ENCODE data around the gene CDH23. TPM values are rescaled to one million over a fixed set of nuclear protein-coding genes. Genes with fewer than 3 reads are reported as not detected.

CDH23 gene
- total and polyA plus RNA-seq, 2 experiments from 2014 or later: 0.30 to 1.5 TPM

DNA sequence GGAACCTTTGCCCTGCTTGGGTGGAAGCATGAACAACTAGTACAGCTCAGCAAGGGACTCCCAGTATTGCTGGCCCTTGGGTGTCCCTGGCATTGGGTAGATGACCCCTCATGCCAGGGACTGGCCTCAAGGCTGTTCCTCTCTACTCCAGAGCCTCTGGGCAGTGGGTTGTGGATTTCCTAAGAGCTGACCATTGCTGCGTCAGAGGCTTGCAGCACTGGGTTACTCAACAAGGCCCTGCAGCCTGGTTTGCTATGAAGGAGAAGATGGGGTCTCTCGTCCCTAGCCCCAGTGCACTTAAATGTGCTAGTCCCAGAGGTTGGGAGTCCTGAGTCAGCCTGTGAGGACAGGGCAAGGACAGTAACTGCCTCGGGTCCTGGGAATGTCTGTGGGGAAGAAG lies 374.1 kb downstream of the CDH23 start:
- Histone ChIP-seq H3K36me3 (replicated peaks; ENCODE audit: insufficient read depth, low read depth) (no peaks in the 10 kb centered on the region), H3K9me2 (replicated peaks; ENCODE audit: insufficient read depth) (no peaks in the 10 kb centered on the region), H3K9me3 (ENCODE audit: low read depth) (no peaks in the 10 kb centered on the region), H3K27me3 (no peaks in the 10 kb centered on the region), H3K27ac (peak overlapping the region; percentile 96), H4K20me1 (ENCODE audit: insufficient read depth, poor library complexity, severe bottlenecking) (no peaks in the 10 kb centered on the region), H3K4me3 (no peak overlapping the region), H3K4me1 (ENCODE audit: insufficient read depth) (peaks cover 46% of the 10 kb centered on the region), H3K79me2 (no peaks in the 10 kb centered on the region), H2AFZ (no peak overlapping the region), H3K4me2 (no peak overlapping the region)
- DNase-seq (ENCODE audit: low spot score): no peak
- TF ChIP-seq EZH2 (IDR thresholded peaks at IDR 0.05; ENCODE audit: borderline replicate concordance) (no peak), EZH2phosphoT487 (IDR thresholded peaks at IDR 0.05; ENCODE audit: low read depth, severe bottlenecking, unreplicated experiment) (no peak)
- TF ChIP-seq, protein P1, sequence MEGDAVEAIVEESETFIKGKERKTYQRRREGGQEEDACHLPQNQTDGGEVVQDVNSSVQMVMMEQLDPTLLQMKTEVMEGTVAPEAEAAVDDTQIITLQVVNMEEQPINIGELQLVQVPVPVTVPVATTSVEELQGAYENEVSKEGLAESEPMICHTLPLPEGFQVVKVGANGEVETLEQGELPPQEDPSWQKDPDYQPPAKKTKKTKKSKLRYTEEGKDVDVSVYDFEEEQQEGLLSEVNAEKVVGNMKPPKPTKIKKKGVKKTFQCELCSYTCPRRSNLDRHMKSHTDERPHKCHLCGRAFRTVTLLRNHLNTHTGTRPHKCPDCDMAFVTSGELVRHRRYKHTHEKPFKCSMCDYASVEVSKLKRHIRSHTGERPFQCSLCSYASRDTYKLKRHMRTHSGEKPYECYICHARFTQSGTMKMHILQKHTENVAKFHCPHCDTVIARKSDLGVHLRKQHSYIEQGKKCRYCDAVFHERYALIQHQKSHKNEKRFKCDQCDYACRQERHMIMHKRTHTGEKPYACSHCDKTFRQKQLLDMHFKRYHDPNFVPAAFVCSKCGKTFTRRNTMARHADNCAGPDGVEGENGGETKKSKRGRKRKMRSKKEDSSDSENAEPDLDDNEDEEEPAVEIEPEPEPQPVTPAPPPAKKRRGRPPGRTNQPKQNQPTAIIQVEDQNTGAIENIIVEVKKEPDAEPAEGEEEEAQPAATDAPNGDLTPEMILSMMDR (IDR thresholded peaks at IDR 0.05; ENCODE audit: poor library complexity): no peak
- 86% methylated on average over 3 of the region's 3 CpGs for WGBS (ENCODE audit: low lambda C conversion rate, missing lambda C conversion rate)

DNA sequence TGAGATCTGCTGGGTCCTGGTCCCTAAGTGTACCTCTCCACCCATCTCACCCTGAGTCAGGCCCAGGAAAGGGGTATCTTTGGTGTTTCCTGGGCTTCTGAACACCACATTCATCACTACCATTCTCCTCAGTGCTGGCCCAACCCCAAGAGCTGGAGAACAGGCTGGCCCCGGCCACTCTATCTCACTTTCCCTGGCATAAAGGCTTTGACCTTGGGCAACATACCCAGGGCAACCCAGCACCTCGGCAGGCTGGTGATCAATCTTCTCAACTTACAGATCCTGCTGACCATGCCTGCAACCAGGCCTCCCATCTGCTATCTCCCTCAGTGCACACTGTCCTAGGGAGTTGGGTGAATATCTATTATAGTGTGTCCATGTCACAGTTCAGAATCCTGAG lies 374.5 kb downstream of the CDH23 start:
- TF ChIP-seq, protein P1 (IDR thresholded peaks at IDR 0.05; ENCODE audit: poor library complexity): no peak
- no peak for TF ChIP-seq EZH2phosphoT487 (IDR thresholded peaks at IDR 0.05; ENCODE audit: low read depth, severe bottlenecking, unreplicated experiment)
- no peak overlapping the region for H3K4me2 ChIP-seq
- H3K9me2 ChIP-seq (replicated peaks; ENCODE audit: insufficient read depth): no peaks in the 10 kb centered on the region
- no peak for DNase-seq (ENCODE audit: low spot score)
- no peak overlapping the region for H2AFZ ChIP-seq
- H4K20me1 ChIP-seq (ENCODE audit: insufficient read depth, poor library complexity, severe bottlenecking): no peaks in the 10 kb centered on the region
- no peak overlapping the region for H3K4me3 ChIP-seq
- no peaks in the 10 kb centered on the region for H3K36me3 ChIP-seq (replicated peaks; ENCODE audit: insufficient read depth, low read depth)
- H3K9me3 ChIP-seq (ENCODE audit: low read depth): no peaks in the 10 kb centered on the region
- no peaks in the 10 kb centered on the region for H3K79me2 ChIP-seq
- 90% methylated on average over 2 of the region's 2 CpGs for WGBS (ENCODE audit: low lambda C conversion rate, missing lambda C conversion rate)
- no peak overlapping the region for H3K27ac ChIP-seq
- H3K27me3 ChIP-seq: no peaks in the 10 kb centered on the region
- peaks cover 41% of the 10 kb centered on the region for H3K4me1 ChIP-seq (ENCODE audit: insufficient read depth)

DNA sequence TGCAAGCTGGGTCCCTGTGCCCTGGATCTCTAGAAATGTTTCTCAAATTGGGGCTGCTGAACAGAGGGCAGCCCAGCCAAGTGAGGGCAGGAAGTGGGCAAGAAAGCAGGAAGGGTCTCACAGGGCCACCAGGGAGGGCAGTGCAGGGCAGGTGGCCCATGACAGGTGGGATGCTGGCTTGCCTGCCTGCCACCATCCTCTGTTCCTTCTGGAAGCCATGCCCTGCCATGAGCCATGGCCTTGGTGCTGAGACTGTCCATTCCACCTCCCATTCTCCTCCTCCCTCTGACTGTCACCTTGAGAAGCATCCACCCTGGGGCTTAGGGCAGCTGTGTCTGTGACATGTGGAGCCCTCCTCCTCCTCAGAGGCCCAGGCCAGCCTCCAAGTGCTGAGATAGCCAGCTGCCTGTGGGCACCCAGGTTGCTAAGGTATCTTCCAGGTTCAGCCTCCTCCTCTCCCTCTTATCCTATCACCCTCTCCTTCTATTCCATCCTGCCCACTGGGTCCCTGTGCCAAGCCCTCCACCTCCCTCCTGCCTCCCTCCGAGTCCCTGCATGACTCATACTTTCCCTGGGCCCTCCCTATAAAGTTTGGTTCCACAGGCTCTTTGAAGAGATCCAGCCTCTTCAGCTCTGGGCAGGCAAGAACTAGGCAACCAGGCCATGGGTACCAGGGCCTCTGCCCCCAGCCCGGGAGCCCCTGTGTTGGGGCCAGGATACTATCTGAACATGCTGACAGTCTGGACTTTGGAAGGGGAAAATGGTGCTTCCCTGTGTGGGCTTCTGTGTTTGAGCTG lies 375.3 kb downstream of the CDH23 start:
- 51% methylated on average over 2 of the region's 2 CpGs for WGBS (ENCODE audit: low lambda C conversion rate, missing lambda C conversion rate)
- H4K20me1 ChIP-seq (ENCODE audit: insufficient read depth, poor library complexity, severe bottlenecking): no peaks in the 10 kb centered on the region
- H3K9me2 ChIP-seq (replicated peaks; ENCODE audit: insufficient read depth): no peaks in the 10 kb centered on the region
- peak; percentile 75 for DNase-seq (ENCODE audit: low spot score)
- peaks cover 35% of the 10 kb centered on the region for H3K4me1 ChIP-seq (ENCODE audit: insufficient read depth)
- no peaks in the 10 kb centered on the region for H3K27me3 ChIP-seq
- no peak overlapping the region for H3K4me3 ChIP-seq
- no peak overlapping the region for H3K27ac ChIP-seq
- TF ChIP-seq, protein P1 (IDR thresholded peaks at IDR 0.05; ENCODE audit: poor library complexity): no peak
- no peaks in the 10 kb centered on the region for H3K79me2 ChIP-seq
- no peaks in the 10 kb centered on the region for H3K9me3 ChIP-seq (ENCODE audit: low read depth)
- no peak overlapping the region for H2AFZ ChIP-seq
- no peaks in the 10 kb centered on the region for H3K36me3 ChIP-seq (replicated peaks; ENCODE audit: insufficient read depth, low read depth)
- peak overlapping the region; percentile 87 for H3K4me2 ChIP-seq
